ENCODE data around the gene ITCH. TPM values are rescaled to one million over a fixed set of nuclear protein-coding genes. Genes with fewer than 3 reads are reported as not detected.
A peak's percentile ranks its signal among the peaks of the same experiment; 100 is the strongest.

Gene ITCH
- total and polyA plus RNA-seq, 9 of the 15 experiments (the other 6 are each of a cell fraction or from before 2014, with no cell fraction given), result 7.5 to 53.0 (median 22.9) TPM

GRCh38 chr20:34522969-34523871 lies 160.1 kb downstream of the ITCH start (continued):
- TF ChIP-seq ZNF232 (CRISPR knock-in tag; IDR thresholded peaks at IDR 0.05) (no peak), GATAD2B (IDR thresholded peaks at IDR 0.05; ENCODE audit: borderline replicate concordance) (no peak), PRDM10 (IDR thresholded peaks at IDR 0.05; ENCODE audit: partially characterized antibody) (no peak), REST (IDR thresholded peaks at IDR 0.05; ENCODE audit: borderline replicate concordance) (peak; percentile 81), REST (CRISPR knock-in tag; IDR thresholded peaks at IDR 0.05; ENCODE audit: low read depth) (no peak), BHLHE40 (IDR thresholded peaks at IDR 0.05; ENCODE audit: low read length) (no peak; the same call in 1 of the 2 replicates), PHF21A (IDR thresholded peaks at IDR 0.05; ENCODE audit: borderline replicate concordance, low read depth) (no peak), SAFB (IDR thresholded peaks at IDR 0.05; ENCODE audit: borderline replicate concordance, low read depth, low read length) (no peak)
